A549 (cell line): ENCODE results near the gene GLRA1.

Experiments
- JUNB ChIP-seq: fragments of >200 bp; sonication (Bioruptor Twin); formaldehyde crosslinking; IDR thresholded peaks from 2 replicates; pipeline ENCODE4 v1.6.1; 2016
- RAD21 ChIP-seq, 2 experiments: fragments of >200 bp in 1 of 2; sonication (Bioruptor Twin) in 1 of 2; formaldehyde crosslinking in 1 of 2; IDR thresholded peaks in 1 of 2; conservative IDR thresholded peaks in 1 of 2; 2 replicates in 1 of 2; 3 replicates in 1 of 2; pipeline ENCODE4 v1.6.1; 2012 to 2018; ENCODE audit warnings: inconsistent platforms in 1 of 2
- TF ChIP-seq, protein P1 (sequence below): fragments of >200 bp; sonication (Bioruptor Twin); formaldehyde crosslinking; IDR thresholded peaks from 3 replicates; pipeline ENCODE4 v1.5.1; 2016

DNA sequence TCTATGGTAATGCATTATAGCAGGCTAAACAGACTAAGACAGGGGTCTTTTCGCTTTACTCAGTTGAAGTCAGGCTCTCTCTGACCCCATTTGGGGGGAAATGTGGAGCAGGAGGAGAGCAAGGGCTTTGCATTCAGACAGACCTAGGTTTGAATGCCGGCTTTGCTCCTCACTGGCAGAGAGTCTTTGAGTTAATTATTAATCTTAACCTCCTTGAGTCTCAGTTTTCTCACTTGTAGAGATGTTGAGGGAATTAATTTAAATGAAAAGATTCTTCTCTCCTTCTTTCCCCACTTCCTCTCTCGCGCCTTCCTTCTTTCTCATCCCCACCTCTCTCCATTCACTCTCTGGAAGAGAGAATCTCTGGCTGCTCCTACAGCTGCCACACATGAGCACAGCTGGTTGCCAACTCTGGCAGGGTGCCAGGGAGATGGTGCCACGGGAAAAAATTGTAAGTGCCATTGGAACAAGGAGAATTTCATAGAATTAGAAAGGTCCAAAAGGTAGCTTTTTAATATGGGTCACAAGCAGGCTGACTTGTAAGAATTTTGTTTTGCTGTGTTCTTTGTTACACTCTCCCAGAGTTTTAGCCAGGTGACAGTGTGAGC is 25.2 kb upstream of the GLRA1 start:
- TF ChIP-seq, protein P1, sequence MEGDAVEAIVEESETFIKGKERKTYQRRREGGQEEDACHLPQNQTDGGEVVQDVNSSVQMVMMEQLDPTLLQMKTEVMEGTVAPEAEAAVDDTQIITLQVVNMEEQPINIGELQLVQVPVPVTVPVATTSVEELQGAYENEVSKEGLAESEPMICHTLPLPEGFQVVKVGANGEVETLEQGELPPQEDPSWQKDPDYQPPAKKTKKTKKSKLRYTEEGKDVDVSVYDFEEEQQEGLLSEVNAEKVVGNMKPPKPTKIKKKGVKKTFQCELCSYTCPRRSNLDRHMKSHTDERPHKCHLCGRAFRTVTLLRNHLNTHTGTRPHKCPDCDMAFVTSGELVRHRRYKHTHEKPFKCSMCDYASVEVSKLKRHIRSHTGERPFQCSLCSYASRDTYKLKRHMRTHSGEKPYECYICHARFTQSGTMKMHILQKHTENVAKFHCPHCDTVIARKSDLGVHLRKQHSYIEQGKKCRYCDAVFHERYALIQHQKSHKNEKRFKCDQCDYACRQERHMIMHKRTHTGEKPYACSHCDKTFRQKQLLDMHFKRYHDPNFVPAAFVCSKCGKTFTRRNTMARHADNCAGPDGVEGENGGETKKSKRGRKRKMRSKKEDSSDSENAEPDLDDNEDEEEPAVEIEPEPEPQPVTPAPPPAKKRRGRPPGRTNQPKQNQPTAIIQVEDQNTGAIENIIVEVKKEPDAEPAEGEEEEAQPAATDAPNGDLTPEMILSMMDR, result no peak
- TF ChIP-seq JUNB, result no peak
- no peak for TF ChIP-seq RAD21 (conservative IDR thresholded peaks at IDR 0.05 in 1 of 2, IDR thresholded peaks at IDR 0.05 in 1 of 2)
